Stomach (tissue), 9 donors: ENCODE measurements around the gene CEP112. TPM values are rescaled to one million over a fixed set of nuclear protein-coding genes. Genes with fewer than 3 reads are reported as not detected.

Source experiments
- DNase-seq, 2 donors: peaks; one replicate each; pipeline versions ENCODE4 v3.0.0 to v3.0.0-alpha.2; 2013 to 2019
- H3K27ac ChIP-seq, 5 donors: fragments of 200-600 bp in 4 of 5; sonication (generic) in 4 of 5; one replicate each; pipeline ENCODE4 v1.5.1; 2013 to 2019; ENCODE audit warnings: mild to moderate bottlenecking in 1 of 5, moderate library complexity in 1 of 5
- H3K27me3 ChIP-seq, 3 donors: fragments of 200-600 bp; sonication (generic); one replicate each; pipeline ENCODE4 v1.5.1; 2017 to 2019; ENCODE audit warnings: mixed run types in 1 of 3
- H3K36me3 ChIP-seq, 4 donors: fragments of 200-600 bp; sonication (generic); 1 replicate in 3 of 4; 2 replicates in 1 of 4; pipeline ENCODE4 v1.5.1; 2016 to 2019
- H3K4me1 ChIP-seq, 4 donors: fragments of 200-600 bp; sonication (generic); one replicate each; pipeline ENCODE4 v1.5.1; 2016 to 2019
- H3K4me3 ChIP-seq, 4 donors: fragments of 200-600 bp; sonication (generic) in 3 of 4; one replicate each; pipeline ENCODE4 v1.5.1; 2016 to 2019; ENCODE audit warnings: mild to moderate bottlenecking in 1 of 4
- H3K9me3 ChIP-seq, 4 donors: fragments of 200-600 bp; sonication (generic); one replicate each; pipeline ENCODE4 v1.5.1; 2016 to 2019
- CTCF ChIP-seq, 7 experiments: fragments of 450-650 bp in 4 of 7; fragments of 200-600 bp in 3 of 7; sonication (generic) in 3 of 7; IDR thresholded peaks; one replicate each; pipeline ENCODE4 v1.5.1; 2016 to 2019; ENCODE audit warnings: antibody characterized with exemption in 7 of 7, control low read depth in 2 of 7, mild to moderate bottlenecking in 1 of 7
- EP300 ChIP-seq: sonication (generic); formaldehyde crosslinking; IDR thresholded peaks from one replicate; pipeline ENCODE4 v1.6.1; 2017; ENCODE audit warnings: antibody characterized with exemption
- POLR2A ChIP-seq, 4 donors: fragments of 450-650 bp; IDR thresholded peaks; one replicate each; pipeline ENCODE4 v1.6.1; 2016; ENCODE audit warnings: antibody characterized with exemption in 4 of 4, control low read depth in 2 of 4, mild to moderate bottlenecking in 1 of 4, moderate library complexity in 1 of 4
- POLR2AphosphoS5 ChIP-seq, 3 donors: sonication (generic); formaldehyde crosslinking; IDR thresholded peaks; one replicate each; pipeline ENCODE4 v1.6.1; 2016; ENCODE audit warnings: antibody characterized with exemption in 3 of 3
- WGBS, 5 donors: extraction: QIAGEN DNeasy Blood & Tissue Kit in 3 of 5; methylation state at CpG; one replicate each; pipeline versions ENCODE4 v1.1.5 to v1.1.7; 2013 to 2018; 5-methylcytosine and 5-hydroxymethylcytosine counted together
- intact Hi-C: fragments of 100-400 bp; cut with DNase I; formaldehyde crosslinking; loops from one replicate; pipeline ENCODE4 v1.15.1; 2023; ENCODE audit warnings: low total_unique reads
- polyA plus RNA-seq, 3 donors: library from polyadenylated mRNA; stranded (reverse); fragments of 200-250 nt; gene quantifications; one replicate each; pipeline ENCODE4 v1.2.3, GENCODE V29; 2013
- total RNA-seq, 5 donors: library from RNA; depleted of rRNA; stranded (reverse); fragments of >200 nt; gene quantifications; one replicate each; pipeline versions ENCODE4 v1.1.0 to v1.2.3, GENCODE V29; 2014 to 2016
- donor health status: healthy with polysubstance abuse.
- donor health status: Bipolar disorder and iron deficiency.
- donor health status: healthy.

Gene CEP112
- total and polyA plus RNA-seq, 8 donors: 3.5 to 108 (median 13.3) TPM

- Histone ChIP-seq H3K36me3 (no peaks in the 10 kb centered on the region), H3K9me3 (no peaks in the 10 kb centered on the region), H3K4me3 (no peak overlapping the region), H3K4me1 (no peaks in the 10 kb centered on the region), H3K27me3 (no peaks in the 10 kb centered on the region), H3K27ac (no peak overlapping the region)
- 83 to 100% (median 93%) methylated on average over 1 of the region's 1 CpG for WGBS, 5 donors
- no peak for DNase-seq
- intact Hi-C loops: no loop called here
- TF ChIP-seq CTCF (IDR thresholded peaks at IDR 0.05): no peak
- no peak for TF ChIP-seq POLR2A (IDR thresholded peaks at IDR 0.05)
- TF ChIP-seq POLR2AphosphoS5 (IDR thresholded peaks at IDR 0.05): no peak
- no peak for TF ChIP-seq EP300
Observed at GRCh38 chr17:65852911-65853310, 339.0 kb downstream of the CEP112 start.

GRCh38 chr17:65851965-65852736 is 339.8 kb downstream of the CEP112 start:
- TF ChIP-seq POLR2AphosphoS5 (IDR thresholded peaks at IDR 0.05) (no peak), CTCF (IDR thresholded peaks at IDR 0.05) (no peak), EP300 (no peak), POLR2A (IDR thresholded peaks at IDR 0.05) (no peak)
- WGBS, 5 donors: 93 to 100% (median 97%) methylated on average over 2 of the region's 3 CpGs
- H3K4me1 ChIP-seq: no peaks in the 10 kb centered on the region
- no peaks in the 10 kb centered on the region for H3K9me3 ChIP-seq
- no peak overlapping the region for H3K27ac ChIP-seq
- no peak for DNase-seq
- no peaks in the 10 kb centered on the region for H3K36me3 ChIP-seq
- H3K27me3 ChIP-seq: no peaks in the 10 kb centered on the region
- H3K4me3 ChIP-seq: no peak overlapping the region
- intact Hi-C loops: no loop called here

GRCh38 chr17:65850486-65850885 is 341.4 kb downstream of the CEP112 start:
- intact Hi-C loops: no loop called here
- no peak overlapping the region for H3K27ac ChIP-seq
- no peaks in the 10 kb centered on the region for H3K9me3 ChIP-seq
- WGBS, 5 donors: 70 to 82% (median 78%) methylated on average over 2 of the region's 2 CpGs
- H3K36me3 ChIP-seq: no peaks in the 10 kb centered on the region
- no peak for TF ChIP-seq CTCF (IDR thresholded peaks at IDR 0.05)
- TF ChIP-seq EP300: no peak
- no peak for TF ChIP-seq POLR2A (IDR thresholded peaks at IDR 0.05)
- TF ChIP-seq POLR2AphosphoS5 (IDR thresholded peaks at IDR 0.05): no peak
- no peaks in the 10 kb centered on the region for H3K27me3 ChIP-seq
- H3K4me3 ChIP-seq: no peak overlapping the region
- no peak for DNase-seq
- H3K4me1 ChIP-seq: no peaks in the 10 kb centered on the region

GRCh38 chr17:65848751-65849150 is 343.2 kb downstream of the CEP112 start:
- intact Hi-C loops: no loop called here
- H3K4me3 ChIP-seq: no peak overlapping the region
- 69 to 81% (median 76%) methylated on average over 5 of the region's 5 CpGs for WGBS, 5 donors

More at GRCh38 chr17:65848751-65849150, 343.2 kb downstream of the CEP112 start:
- H3K4me1 ChIP-seq: no peaks in the 10 kb centered on the region
- no peak for TF ChIP-seq CTCF (IDR thresholded peaks at IDR 0.05)
- TF ChIP-seq POLR2A (IDR thresholded peaks at IDR 0.05): no peak
- TF ChIP-seq EP300: no peak
- no peak overlapping the region for H3K27ac ChIP-seq
- H3K36me3 ChIP-seq: no peaks in the 10 kb centered on the region
- DNase-seq: no peak
- no peaks in the 10 kb centered on the region for H3K9me3 ChIP-seq
- H3K27me3 ChIP-seq: no peaks in the 10 kb centered on the region
